Neural cell (in vitro differentiated cells): ENCODE data around the gene CDK17. TPM values are rescaled to one million over a fixed set of nuclear protein-coding genes. Genes with fewer than 3 reads are reported as not detected.

Source experiments
- H2AFZ ChIP-seq: fragments of 200-600, 300-800 bp; sonication (generic), shearing (Covaris generic); 2 replicates; pipeline ENCODE4 v1.6.0; 2014; ENCODE audit warnings: low read depth, mild to moderate bottlenecking, antibody characterized with exemption, low read length, moderate library complexity
- H3F3A ChIP-seq: fragments of 200-600 bp; shearing (Covaris generic); 2 replicates; pipeline ENCODE4 v1.6.1; 2016; ENCODE audit warnings: mild to moderate bottlenecking, moderate library complexity, mixed read lengths, antibody characterized with exemption, low read length; ENCODE audit not compliant: insufficient read depth, poor library complexity, severe bottlenecking
- H3K27ac ChIP-seq: fragments of 200-600, 300-800 bp; sonication (generic), shearing (Covaris generic); 2 replicates; pipeline ENCODE4 v1.5.1; 2014; ENCODE audit warnings: mild to moderate bottlenecking, low read length, moderate library complexity
- H3K27me3 ChIP-seq: fragments of 300-800, 200-600 bp; sonication (generic), shearing (Covaris generic); 2 replicates; pipeline ENCODE4 v1.6.0; 2014; ENCODE audit warnings: mild to moderate bottlenecking, low read depth, low read length, moderate library complexity; ENCODE audit not compliant: insufficient read depth
- H3K36me3 ChIP-seq: fragments of 300-800, 200-600 bp; sonication (generic), shearing (Covaris generic); 2 replicates; pipeline ENCODE4 v1.5.1; 2014; ENCODE audit warnings: mild to moderate bottlenecking, antibody characterized with exemption, low read length, moderate library complexity; ENCODE audit not compliant: insufficient read depth
- H3K4me2 ChIP-seq: fragments of 300-800, 200-600 bp; sonication (generic), shearing (Covaris generic); 2 replicates; pipeline ENCODE4 v1.6.0; 2014; ENCODE audit warnings: mild to moderate bottlenecking, low read length
- H3K4me3 ChIP-seq: fragments of 300-800, 200-600 bp; sonication (generic), shearing (Covaris generic); 2 replicates; pipeline ENCODE4 v1.5.1; 2014; ENCODE audit warnings: mild to moderate bottlenecking, low read length, moderate library complexity
- H3K79me2 ChIP-seq: fragments of 200-600 bp; shearing (Covaris generic); replicated peaks from 2 replicates; pipeline ENCODE4 v1.6.0; 2014; ENCODE audit warnings: mild to moderate bottlenecking, low read length, moderate library complexity; ENCODE audit not compliant: insufficient read depth
- H3K9ac ChIP-seq: fragments of 300-800, 200-600 bp; sonication (generic), shearing (Covaris generic); 2 replicates; pipeline ENCODE4 v1.6.1; 2016; ENCODE audit warnings: mild to moderate bottlenecking, low read length, mixed read lengths
- H3K9me2 ChIP-seq: fragments of 200-600 bp; shearing (Covaris generic); 2 replicates; pipeline ENCODE4 v1.6.1; 2016; ENCODE audit warnings: mild to moderate bottlenecking, low read length, mixed read lengths; ENCODE audit not compliant: insufficient read depth
- H3K9me3 ChIP-seq: fragments of 200-600, 300-800 bp; sonication (generic), shearing (Covaris generic); 2 replicates; pipeline ENCODE4 v1.6.1; 2016; ENCODE audit warnings: mild to moderate bottlenecking, mixed run types, low read length, moderate library complexity, mixed read lengths
- H4K20me1 ChIP-seq: fragments of 200-600 bp; shearing (Covaris generic); 2 replicates; pipeline ENCODE4 v1.6.1; 2016; ENCODE audit warnings: mild to moderate bottlenecking, mixed run types; ENCODE audit not compliant: insufficient read depth
- CTCF ChIP-seq: fragments of 450-650 bp; IDR thresholded peaks from 2 replicates; pipeline ENCODE4 v1.5.1; 2014; ENCODE audit warnings: antibody characterized with exemption, mild to moderate bottlenecking, moderate library complexity; ENCODE audit not compliant: poor library complexity, severe bottlenecking
- EP300 ChIP-seq: fragments of 450-650 bp; conservative IDR thresholded peaks from 2 replicates; pipeline ENCODE4 v1.6.1; 2014; ENCODE audit warnings: antibody characterized with exemption, mild to moderate bottlenecking, moderate library complexity; ENCODE audit not compliant: poor library complexity, severe bottlenecking
- EZH2 ChIP-seq: fragments of 200-600, 300-800 bp; shearing (Covaris generic), sonication (generic); IDR thresholded peaks from 2 replicates; pipeline ENCODE4 v1.6.1; 2014; ENCODE audit warnings: antibody characterized with exemption, low read length, borderline replicate concordance, mild to moderate bottlenecking; ENCODE audit not compliant: insufficient read depth, poor library complexity, severe bottlenecking
- MXI1 ChIP-seq: fragments of 450-650 bp; conservative IDR thresholded peaks from 2 replicates; pipeline ENCODE4 v1.6.1; 2014; ENCODE audit warnings: antibody characterized with exemption, mild to moderate bottlenecking; ENCODE audit not compliant: poor library complexity, severe bottlenecking
- POLR2AphosphoS5 ChIP-seq: IDR thresholded peaks from 2 replicates; pipeline ENCODE4 v1.6.1; 2012
- RAD21 ChIP-seq: fragments of 450-650 bp; conservative IDR thresholded peaks from 2 replicates; pipeline ENCODE4 v1.6.1; 2014; ENCODE audit warnings: antibody characterized with exemption, mild to moderate bottlenecking, moderate library complexity
- REST ChIP-seq: IDR thresholded peaks from 2 replicates; pipeline ENCODE4 v1.6.1; 2012; ENCODE audit warnings: borderline replicate concordance
- SMC3 ChIP-seq: fragments of 450-650 bp; conservative IDR thresholded peaks from 2 replicates; pipeline ENCODE4 v1.6.1; 2014; ENCODE audit warnings: antibody characterized with exemption, mild to moderate bottlenecking, moderate library complexity; ENCODE audit not compliant: poor library complexity
- TAF1 ChIP-seq: IDR thresholded peaks from 2 replicates; pipeline ENCODE4 v1.6.1; 2012; ENCODE audit warnings: low read depth
- polyA plus RNA-seq: library from polyadenylated mRNA; depleted of rRNA; stranded (reverse); fragments of >200 nt; gene quantifications from 2 replicates; pipeline ENCODE4 v1.2.3, GENCODE V29; 2014

Gene CDK17
- polyA plus RNA-seq, 1 donor from 2014 or later, result 119 TPM

GRCh38 chr12:96241846-96242256, 158.4 kb downstream of the CDK17 start:
- no peaks in the 10 kb centered on the region for H3F3A ChIP-seq
- no peaks in the 10 kb centered on the region for H3K79me2 ChIP-seq
- H3K4me2 ChIP-seq, result no peak overlapping the region
- H3K9me2 ChIP-seq, result no peaks in the 10 kb centered on the region
- H3K9ac ChIP-seq, result no peak overlapping the region
- TF ChIP-seq TAF1 (no peak), CTCF (no peak), EP300 (no peak), MXI1 (no peak), SMC3 (no peak), EZH2 (no peak), REST (no peak), POLR2AphosphoS5 (no peak), RAD21 (no peak)
- H3K27ac ChIP-seq, result no peak overlapping the region
- H3K4me3 ChIP-seq, result no peak overlapping the region
- H3K36me3 ChIP-seq, result no peaks in the 10 kb centered on the region
- H3K27me3 ChIP-seq, result no peaks in the 10 kb centered on the region
- H3K9me3 ChIP-seq, result no peaks in the 10 kb centered on the region
- H2AFZ ChIP-seq, result no peak overlapping the region
- no peaks in the 10 kb centered on the region for H4K20me1 ChIP-seq

GRCh38 chr12:96241431-96241830, 158.8 kb downstream of the CDK17 start:
- H3K9ac ChIP-seq, result no peak overlapping the region
- no peak overlapping the region for H3K4me3 ChIP-seq
- H3K79me2 ChIP-seq, result no peaks in the 10 kb centered on the region
- no peaks in the 10 kb centered on the region for H3K36me3 ChIP-seq
- no peak for TF ChIP-seq REST
- peak; percentile 62 for TF ChIP-seq EP300
- peak; percentile 12 for TF ChIP-seq POLR2AphosphoS5
- TF ChIP-seq CTCF, result no peak
- no peaks in the 10 kb centered on the region for H3K9me3 ChIP-seq
- no peaks in the 10 kb centered on the region for H3K9me2 ChIP-seq
- H4K20me1 ChIP-seq, result no peaks in the 10 kb centered on the region
- H3K27ac ChIP-seq, result no peak overlapping the region
- no peak overlapping the region for H2AFZ ChIP-seq
- H3K27me3 ChIP-seq, result no peaks in the 10 kb centered on the region
- H3F3A ChIP-seq, result no peaks in the 10 kb centered on the region
- H3K4me2 ChIP-seq, result no peak overlapping the region
